Measurements from ENCODE around the gene GRHL3. TPM values are rescaled to one million over a fixed set of nuclear protein-coding genes. Genes with fewer than 3 reads are reported as not detected.

GRHL3 gene
- total RNA-seq, 1 donor from 2014 or later, result 9.9 TPM

DNA sequence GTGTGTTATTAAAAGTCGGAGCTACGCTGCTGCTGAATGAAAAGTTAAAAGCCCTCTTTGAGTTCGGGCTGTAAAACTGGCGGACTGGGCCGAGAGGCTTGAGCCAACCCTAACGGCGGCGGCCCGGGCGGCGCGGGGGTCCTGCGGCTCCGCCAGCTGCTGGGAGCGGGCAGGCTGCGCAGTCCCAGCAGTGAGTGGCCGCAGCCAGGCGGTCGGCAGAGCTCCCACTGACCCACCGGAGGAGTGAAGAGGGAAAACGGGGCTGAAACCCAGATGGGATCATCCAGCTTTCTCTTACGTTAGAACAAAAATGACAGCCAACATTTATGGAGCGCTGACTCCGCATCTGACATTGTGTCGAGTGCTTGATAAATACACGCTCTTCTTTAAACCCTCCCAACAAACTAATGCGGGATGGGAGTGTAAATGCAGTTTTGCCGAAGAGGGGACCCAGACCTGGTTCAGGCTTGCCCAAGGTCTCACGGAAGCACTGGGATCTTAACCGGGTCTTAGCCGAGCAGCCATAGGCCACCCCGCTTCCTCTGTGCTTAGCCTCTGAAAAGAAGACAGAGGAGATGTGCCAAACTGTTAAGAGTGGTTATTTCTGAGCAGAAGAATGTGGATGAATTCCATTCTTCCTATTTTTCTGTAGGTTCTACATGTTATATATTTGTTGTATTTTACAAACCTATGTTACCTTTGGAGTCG, 3.5 kb downstream of the GRHL3 start:
- TF ChIP-seq CTCF (conservative IDR thresholded peaks at IDR 0.05; ENCODE audit: low read depth, low read length), result no peak
- DNase-seq (ENCODE audit: low read depth), result no peak
- H3K4me3 ChIP-seq (ENCODE audit: low read depth, low read length), result peak overlapping the region; percentile 58

DNA sequence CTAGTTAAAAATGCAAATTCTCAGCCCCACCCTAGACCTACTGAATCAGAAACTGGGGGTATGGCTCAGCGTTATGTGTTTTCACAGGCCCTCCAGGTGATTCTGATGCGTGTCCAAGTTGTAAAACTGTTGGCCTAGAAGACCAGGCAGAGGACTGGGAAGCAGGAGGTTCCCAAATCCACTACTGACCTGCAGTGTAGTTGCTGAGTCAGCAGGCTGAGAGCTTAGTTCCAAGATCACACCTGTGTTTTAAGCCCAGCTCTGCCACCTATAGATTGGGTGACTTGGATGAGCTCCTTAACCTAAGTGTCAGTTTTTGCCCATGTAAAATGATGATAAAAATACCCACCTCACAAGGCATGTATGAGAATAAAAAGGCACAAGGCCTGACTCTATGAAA, 4.1 kb downstream of the GRHL3 start:
- H3K4me3 ChIP-seq (ENCODE audit: low read depth, low read length), result no peak overlapping the region
- no peak for DNase-seq (ENCODE audit: low read depth)
- no peak for TF ChIP-seq CTCF (conservative IDR thresholded peaks at IDR 0.05; ENCODE audit: low read depth, low read length)

DNA sequence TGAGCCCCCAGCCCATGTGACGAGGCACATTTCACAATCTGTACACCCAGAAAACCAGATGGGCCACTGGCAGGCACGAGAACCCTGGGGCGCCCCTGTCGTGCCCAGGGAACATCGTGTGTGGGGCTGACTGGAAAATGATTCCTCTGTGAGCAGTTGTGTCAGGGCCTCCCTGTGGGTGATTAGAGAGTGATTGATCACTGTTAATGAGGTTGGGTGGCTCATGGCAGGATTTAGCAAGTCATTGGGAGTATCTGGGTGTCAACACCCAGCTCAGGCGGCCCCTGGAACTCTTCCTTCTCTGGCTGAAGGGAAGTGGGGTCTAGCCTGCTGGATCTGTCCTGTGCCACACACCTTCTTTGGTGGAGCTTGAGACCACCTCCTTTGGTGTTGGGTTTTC, 5.7 kb downstream of the GRHL3 start:
- no peak overlapping the region for H3K4me3 ChIP-seq (ENCODE audit: low read depth, low read length)
- TF ChIP-seq CTCF (conservative IDR thresholded peaks at IDR 0.05; ENCODE audit: low read depth, low read length), result no peak
- no peak for DNase-seq (ENCODE audit: low read depth)

DNA sequence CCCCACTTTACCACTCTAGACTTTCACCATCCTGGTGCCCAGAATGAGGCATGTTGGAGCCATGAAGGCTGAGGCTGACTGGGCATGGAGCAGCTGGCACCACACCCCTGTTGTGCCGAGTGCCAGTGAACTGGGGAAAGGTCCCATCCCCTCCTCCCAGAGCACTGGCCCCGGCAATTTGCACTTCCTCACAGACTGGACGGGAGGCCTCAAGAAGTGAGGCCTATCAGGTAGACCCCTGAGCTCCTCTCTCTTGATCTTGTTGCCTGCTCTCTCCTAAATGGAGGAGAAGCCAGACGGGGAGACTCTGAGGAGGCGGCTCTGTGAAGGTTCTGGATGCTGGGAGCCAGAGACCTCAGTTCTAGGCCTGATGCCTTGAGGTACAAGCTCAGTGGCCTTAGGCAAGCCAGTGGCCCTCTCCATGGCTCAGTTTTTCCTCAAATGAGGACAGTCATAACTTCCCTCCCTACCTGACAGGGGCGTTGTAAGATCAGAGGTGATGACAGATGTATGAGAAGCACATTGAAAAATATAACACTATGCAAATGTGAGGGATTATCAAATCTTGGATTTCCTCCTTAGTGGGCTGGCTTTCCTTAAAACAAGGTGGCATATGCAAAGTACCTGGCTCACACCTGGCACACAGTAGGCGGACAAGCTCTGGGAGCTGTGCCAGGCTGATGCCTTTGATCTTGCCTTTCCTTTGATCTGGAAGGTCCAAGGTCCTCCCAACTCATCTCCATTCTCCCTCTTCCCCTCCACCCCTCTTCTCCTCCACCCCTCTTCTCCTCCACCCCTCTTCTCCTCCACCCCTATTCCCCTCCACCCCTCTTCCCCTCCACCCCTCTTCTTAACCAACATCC, 6.7 kb downstream of the GRHL3 start:
- no peak for TF ChIP-seq CTCF (conservative IDR thresholded peaks at IDR 0.05; ENCODE audit: low read depth, low read length)
- DNase-seq (ENCODE audit: low read depth), result no peak
- H3K4me3 ChIP-seq (ENCODE audit: low read depth, low read length), result no peak overlapping the region

DNA sequence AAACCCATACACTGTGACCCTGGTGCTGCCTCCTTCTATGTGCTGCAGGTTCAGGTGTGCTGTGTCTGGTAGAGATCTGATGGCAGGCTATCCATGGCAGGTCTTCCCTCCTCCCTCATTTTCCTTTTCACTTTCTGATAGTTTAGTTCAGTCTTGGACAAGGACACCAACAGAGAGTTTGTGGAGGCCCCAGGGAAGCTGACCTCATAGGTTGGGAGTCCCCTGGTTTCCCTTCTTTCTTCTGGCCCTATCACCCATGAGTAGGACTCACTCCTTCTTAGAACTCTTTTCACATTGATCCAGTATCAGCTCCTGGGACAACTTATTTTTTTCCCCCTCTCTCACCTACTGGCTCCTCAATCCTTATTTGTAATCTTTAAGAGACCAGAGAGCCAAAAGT, 8.3 kb downstream of the GRHL3 start:
- DNase-seq (ENCODE audit: low read depth), result no peak
- H3K4me3 ChIP-seq (ENCODE audit: low read depth, low read length), result no peak overlapping the region
- no peak for TF ChIP-seq CTCF (conservative IDR thresholded peaks at IDR 0.05; ENCODE audit: low read depth, low read length)

DNA sequence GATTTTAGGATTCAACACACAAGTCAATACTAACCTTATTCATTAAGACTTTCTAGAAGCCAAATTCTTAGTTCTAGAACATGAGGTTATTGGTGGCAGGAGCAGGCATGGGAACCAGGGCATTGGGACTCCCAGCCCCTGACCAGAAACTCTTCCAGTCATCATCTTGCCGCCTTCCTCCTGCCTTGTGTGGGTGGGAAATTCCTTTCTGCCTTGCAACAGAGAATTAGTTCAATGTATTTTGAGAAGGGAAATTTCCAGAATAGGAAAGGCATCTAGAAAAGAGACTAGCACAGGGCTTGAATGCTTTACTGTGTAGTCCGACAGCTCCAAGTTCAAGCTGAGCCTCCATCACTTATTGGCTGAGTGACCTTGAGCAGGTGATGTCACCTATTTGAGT, 8.7 kb downstream of the GRHL3 start:
- no peak for TF ChIP-seq CTCF (conservative IDR thresholded peaks at IDR 0.05; ENCODE audit: low read depth, low read length)
- no peak overlapping the region for H3K4me3 ChIP-seq (ENCODE audit: low read depth, low read length)
- DNase-seq (ENCODE audit: low read depth), result no peak

Data from epithelial cell of proximal tubule (primary cell).